HL-60/S4 (cell line): Measurements from ENCODE around the gene DYNC1H1.
"Not testable (repeated sequence)": the region's sequence is repeated elsewhere in the genome, so short reads cannot be mapped to it uniquely, and the experiment has no call there.

Source experiments
- in situ Hi-C: fragments of 300-500 bp; cut with MboI; formaldehyde crosslinking; loops from 2 replicates; pipeline ENCODE4 v1.14.3; 2022; ENCODE audit warnings: low sequenced_read_pairs

DYNC1H1 gene

GRCh38 chr14:101962503-101962874 lies 1.9 kb upstream of the DYNC1H1 start:
- in situ Hi-C loops: loop anchor here (10.0 kb wide), 1 partner anchor 352 kb away; the partner anchor contains the start of gene ZNF839

GRCh38 chr14:101963052-101963451 lies 1.3 kb upstream of the DYNC1H1 start:
- in situ Hi-C loops: loop anchor here (10.0 kb wide), 1 partner anchor 352 kb away; the partner anchor contains the start of gene ZNF839

GRCh38 chr14:101963656-101964296 lies 597 bp upstream of the DYNC1H1 start:
- in situ Hi-C loops: loop anchor here (10.0 kb wide), 1 partner anchor 351 kb away; the partner anchor contains the start of gene ZNF839

- in situ Hi-C loops: loop anchor here (10.0 kb wide), 1 partner anchor 350 kb away; the partner anchor contains the start of gene ZNF839
Observed at GRCh38 chr14:101965181-101965544, 790 bp downstream of the DYNC1H1 start.

GRCh38 chr14:101965770-101966722 lies 1.7 kb downstream of the DYNC1H1 start:
- in situ Hi-C loops: loop anchor here (10.0 kb wide), 1 partner anchor 349 kb away; the partner anchor contains the start of gene ZNF839

- in situ Hi-C loops: loop anchor here (10.0 kb wide), 1 partner anchor 348 kb away; the partner anchor contains the start of gene ZNF839
Observed at GRCh38 chr14:101966742-101967141, 2.4 kb downstream of the DYNC1H1 start.

GRCh38 chr14:101968186-101968585 lies 3.8 kb downstream of the DYNC1H1 start:
- in situ Hi-C loops: loop anchor here (10.0 kb wide), 1 partner anchor 347 kb away; the partner anchor contains the start of gene ZNF839

GRCh38 chr14:101969481-101969880 lies 5.1 kb downstream of the DYNC1H1 start:
- in situ Hi-C loops: loop anchor here (10.0 kb wide), 1 partner anchor 345 kb away; the partner anchor contains the start of gene ZNF839

- in situ Hi-C loops: no loop called here
Observed at GRCh38 chr14:101970830-101971400, 6.5 kb downstream of the DYNC1H1 start.

- in situ Hi-C loops: not testable (repeated sequence)
Observed at GRCh38 chr14:101971458-101971857, 7.1 kb downstream of the DYNC1H1 start.

GRCh38 chr14:101972126-101972866 lies 7.9 kb downstream of the DYNC1H1 start:
- in situ Hi-C loops: no loop called here

GRCh38 chr14:101973356-101973755 lies 9.0 kb downstream of the DYNC1H1 start:
- in situ Hi-C loops: no loop called here

GRCh38 chr14:101975231-101975630 lies 10.9 kb downstream of the DYNC1H1 start:
- in situ Hi-C loops: no loop called here

- in situ Hi-C loops: no loop called here
Observed at GRCh38 chr14:101977311-101978071, 13.1 kb downstream of the DYNC1H1 start.

- in situ Hi-C loops: no loop called here
Observed at GRCh38 chr14:101979666-101980065, 15.3 kb downstream of the DYNC1H1 start.

GRCh38 chr14:101980251-101980650 lies 15.9 kb downstream of the DYNC1H1 start:
- in situ Hi-C loops: no loop called here

GRCh38 chr14:101980700-101981099 lies 16.3 kb downstream of the DYNC1H1 start:
- in situ Hi-C loops: no loop called here

- in situ Hi-C loops: no loop called here
Observed at GRCh38 chr14:101982621-101983020, 18.2 kb downstream of the DYNC1H1 start.

GRCh38 chr14:101984831-101985230 lies 20.5 kb downstream of the DYNC1H1 start:
- in situ Hi-C loops: not testable (repeated sequence)

GRCh38 chr14:101985957-101986356 lies 21.6 kb downstream of the DYNC1H1 start:
- in situ Hi-C loops: no loop called here
